Tibial nerve (tissue), 4 donors: Measurements from ENCODE around the gene ASIC3.

ENCODE experiments used
- CTCF ChIP-seq, 5 experiments: fragments of 200-600 bp in 3 of 5; fragments of 450-650 bp in 2 of 5; sonication (generic) in 3 of 5; IDR thresholded peaks; one replicate each; pipeline ENCODE4 v1.5.1; 2016 to 2019; ENCODE audit warnings: antibody characterized with exemption in 5 of 5, mild to moderate bottlenecking in 3 of 5, moderate library complexity in 2 of 5
- EP300 ChIP-seq, 2 donors: sonication (generic); formaldehyde crosslinking; IDR thresholded peaks; one replicate each; pipeline ENCODE4 v1.6.1; 2017; ENCODE audit warnings: antibody characterized with exemption in 2 of 2, mild to moderate bottlenecking in 1 of 2
- POLR2A ChIP-seq, 2 donors: fragments of 450-650 bp; IDR thresholded peaks; one replicate each; pipeline ENCODE4 v1.6.1; 2017; ENCODE audit warnings: antibody characterized with exemption in 2 of 2, mild to moderate bottlenecking in 2 of 2, moderate library complexity in 2 of 2

- no peak for TF ChIP-seq CTCF (IDR thresholded peaks at IDR 0.05)
- no peak for TF ChIP-seq POLR2A (IDR thresholded peaks at IDR 0.05)
- no peak for TF ChIP-seq EP300 (IDR thresholded peaks at IDR 0.05)
Measured at GRCh38 chr7:151081170-151082101, 33.1 kb downstream of the ASIC3 start.
